ENCODE measurements around the gene FTL.

Gene FTL

DNA sequence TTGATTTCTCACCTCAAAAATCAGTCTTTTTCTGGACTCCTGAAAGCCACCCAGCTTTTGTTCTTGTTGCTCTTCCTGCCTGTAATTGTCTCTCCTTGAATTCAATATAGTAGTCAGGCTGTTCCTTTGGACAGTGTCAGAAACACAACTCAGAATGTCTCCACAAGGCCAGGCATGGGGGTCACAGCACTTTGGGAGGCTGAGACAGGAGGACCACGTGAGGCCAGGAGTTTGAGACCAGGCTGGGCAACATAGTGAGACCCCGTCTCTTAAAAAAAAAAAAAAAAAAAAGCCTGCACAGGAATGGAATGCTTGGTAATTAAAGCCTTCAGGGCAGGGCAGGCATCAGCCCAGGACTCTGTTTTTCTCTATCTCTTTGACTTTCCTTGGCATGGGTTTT is 19.3 kb upstream of the FTL start:
- ATAC-seq (ENCODE audit: low read depth) (no peak), DNase-seq (ENCODE audit: low spot score) (no peak)
- H3K27me3 ChIP-seq (ENCODE audit: insufficient read depth, poor library complexity, severe bottlenecking): no peaks in the 10 kb centered on the region
- H3K4me1 ChIP-seq (ENCODE audit: insufficient read depth, poor library complexity, severe bottlenecking): no peaks in the 10 kb centered on the region
- H3K4me3 ChIP-seq (ENCODE audit: severe bottlenecking): no peak overlapping the region
- no peak overlapping the region for H3K27ac ChIP-seq (ENCODE audit: poor library complexity, severe bottlenecking)
- TF ChIP-seq, protein P1, sequence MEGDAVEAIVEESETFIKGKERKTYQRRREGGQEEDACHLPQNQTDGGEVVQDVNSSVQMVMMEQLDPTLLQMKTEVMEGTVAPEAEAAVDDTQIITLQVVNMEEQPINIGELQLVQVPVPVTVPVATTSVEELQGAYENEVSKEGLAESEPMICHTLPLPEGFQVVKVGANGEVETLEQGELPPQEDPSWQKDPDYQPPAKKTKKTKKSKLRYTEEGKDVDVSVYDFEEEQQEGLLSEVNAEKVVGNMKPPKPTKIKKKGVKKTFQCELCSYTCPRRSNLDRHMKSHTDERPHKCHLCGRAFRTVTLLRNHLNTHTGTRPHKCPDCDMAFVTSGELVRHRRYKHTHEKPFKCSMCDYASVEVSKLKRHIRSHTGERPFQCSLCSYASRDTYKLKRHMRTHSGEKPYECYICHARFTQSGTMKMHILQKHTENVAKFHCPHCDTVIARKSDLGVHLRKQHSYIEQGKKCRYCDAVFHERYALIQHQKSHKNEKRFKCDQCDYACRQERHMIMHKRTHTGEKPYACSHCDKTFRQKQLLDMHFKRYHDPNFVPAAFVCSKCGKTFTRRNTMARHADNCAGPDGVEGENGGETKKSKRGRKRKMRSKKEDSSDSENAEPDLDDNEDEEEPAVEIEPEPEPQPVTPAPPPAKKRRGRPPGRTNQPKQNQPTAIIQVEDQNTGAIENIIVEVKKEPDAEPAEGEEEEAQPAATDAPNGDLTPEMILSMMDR (IDR thresholded peaks at IDR 0.05; ENCODE audit: poor library complexity, severe bottlenecking): no peak
- no peaks in the 10 kb centered on the region for H3K36me3 ChIP-seq (ENCODE audit: low read depth)
- H3K9me3 ChIP-seq (ENCODE audit: severe bottlenecking): peaks cover 3% of the 10 kb centered on the region

DNA sequence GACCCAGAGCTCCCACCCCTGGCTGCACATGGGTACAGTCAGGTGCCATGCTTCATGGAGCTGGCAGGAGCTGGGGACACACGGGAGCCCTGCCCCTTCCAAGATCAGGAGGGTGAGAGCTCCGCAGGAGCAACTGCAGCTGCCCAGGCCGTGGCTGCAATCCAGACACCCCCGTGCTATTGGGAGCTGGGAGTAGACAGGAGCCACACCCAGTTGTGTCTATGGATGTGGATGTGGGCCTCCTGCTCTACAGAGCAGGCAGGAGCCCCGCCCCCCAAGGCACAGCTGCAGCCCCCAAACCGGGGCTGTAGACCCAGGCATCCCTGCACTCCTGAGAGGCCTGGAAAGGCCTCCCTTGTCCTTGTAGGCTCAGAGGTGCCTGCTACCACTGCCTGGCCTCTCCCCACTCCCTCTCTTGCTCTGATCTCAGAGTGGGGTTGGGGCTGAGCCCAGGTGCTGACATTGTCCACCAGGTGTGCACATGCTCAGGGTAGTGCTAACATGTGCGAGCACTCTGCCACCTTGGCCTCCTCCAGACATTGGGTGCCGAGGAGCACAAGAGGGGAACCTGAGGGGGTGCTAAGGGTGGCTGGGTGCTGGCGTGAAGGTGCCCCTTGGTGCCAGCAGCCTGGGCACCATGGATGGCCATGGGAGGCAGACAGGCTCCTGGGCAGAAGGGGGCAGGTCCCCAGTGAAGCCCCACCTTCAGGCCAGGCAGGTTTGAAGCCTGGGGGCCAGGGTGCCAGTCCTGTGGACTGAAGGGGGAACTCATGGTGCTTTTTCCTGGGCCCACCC is 18.4 kb upstream of the FTL start:
- DNase-seq (ENCODE audit: low spot score) (no peak), ATAC-seq (ENCODE audit: low read depth) (no peak)
- H3K36me3 ChIP-seq (ENCODE audit: low read depth): no peaks in the 10 kb centered on the region
- no peaks in the 10 kb centered on the region for H3K27me3 ChIP-seq (ENCODE audit: insufficient read depth, poor library complexity, severe bottlenecking)
- no peak overlapping the region for H3K4me3 ChIP-seq (ENCODE audit: severe bottlenecking)
- H3K27ac ChIP-seq (ENCODE audit: poor library complexity, severe bottlenecking): no peak overlapping the region
- TF ChIP-seq, protein P1 (IDR thresholded peaks at IDR 0.05; ENCODE audit: poor library complexity, severe bottlenecking): no peak
- no peaks in the 10 kb centered on the region for H3K9me3 ChIP-seq (ENCODE audit: severe bottlenecking)
- H3K4me1 ChIP-seq (ENCODE audit: insufficient read depth, poor library complexity, severe bottlenecking): no peaks in the 10 kb centered on the region

DNA sequence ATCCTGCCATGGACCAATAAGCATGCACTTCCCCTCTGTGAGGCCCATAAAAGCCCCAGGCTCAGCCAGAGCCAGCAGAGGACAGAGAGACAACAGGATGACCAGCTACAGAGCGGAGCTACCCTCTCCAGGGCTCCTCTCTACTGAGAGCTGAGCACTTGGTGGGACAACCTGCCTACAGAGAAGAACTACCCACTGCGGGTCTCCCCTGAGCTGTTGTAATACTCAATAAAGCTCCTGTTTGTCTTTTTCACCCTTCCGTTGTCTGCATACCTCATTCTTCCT is 17.9 kb upstream of the FTL start:
- Histone ChIP-seq H3K27ac (ENCODE audit: poor library complexity, severe bottlenecking) (no peak overlapping the region), H3K9me3 (ENCODE audit: severe bottlenecking) (no peaks in the 10 kb centered on the region), H3K4me1 (ENCODE audit: insufficient read depth, poor library complexity, severe bottlenecking) (no peaks in the 10 kb centered on the region), H3K4me3 (ENCODE audit: severe bottlenecking) (no peak overlapping the region), H3K36me3 (ENCODE audit: low read depth) (no peaks in the 10 kb centered on the region), H3K27me3 (ENCODE audit: insufficient read depth, poor library complexity, severe bottlenecking) (no peaks in the 10 kb centered on the region)
- no peak for DNase-seq (ENCODE audit: low spot score)
- TF ChIP-seq, protein P1 (IDR thresholded peaks at IDR 0.05; ENCODE audit: poor library complexity, severe bottlenecking): no peak
- ATAC-seq (ENCODE audit: low read depth): no peak

DNA sequence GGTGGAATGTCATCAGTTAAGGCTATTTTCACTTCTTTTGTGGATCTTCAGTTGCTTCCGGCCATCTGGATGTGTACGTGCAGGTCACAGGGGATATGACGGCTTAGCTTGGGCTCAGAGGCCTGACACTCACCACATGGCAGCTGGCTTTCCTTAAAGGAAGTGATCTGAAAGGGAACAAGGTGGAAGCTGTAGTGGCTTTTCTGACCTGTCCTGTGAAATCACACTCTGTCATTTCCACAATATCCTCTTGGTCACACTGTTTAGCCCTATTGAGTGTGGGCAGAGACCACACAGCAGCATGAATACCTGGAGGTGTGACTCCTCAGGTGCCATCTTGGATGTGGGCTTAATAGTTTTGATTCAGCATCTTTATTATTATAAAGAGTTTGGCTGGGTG is 14.9 kb upstream of the FTL start:
- Histone ChIP-seq H3K36me3 (ENCODE audit: low read depth) (no peaks in the 10 kb centered on the region), H3K27ac (ENCODE audit: poor library complexity, severe bottlenecking) (no peak overlapping the region), H3K27me3 (ENCODE audit: insufficient read depth, poor library complexity, severe bottlenecking) (no peaks in the 10 kb centered on the region), H3K4me3 (ENCODE audit: severe bottlenecking) (no peak overlapping the region), H3K4me1 (ENCODE audit: insufficient read depth, poor library complexity, severe bottlenecking) (no peaks in the 10 kb centered on the region), H3K9me3 (ENCODE audit: severe bottlenecking) (no peaks in the 10 kb centered on the region)
- DNase-seq (ENCODE audit: low spot score) (no peak), ATAC-seq (ENCODE audit: low read depth) (no peak)
- TF ChIP-seq, protein P1 (IDR thresholded peaks at IDR 0.05; ENCODE audit: poor library complexity, severe bottlenecking): no peak

DNA sequence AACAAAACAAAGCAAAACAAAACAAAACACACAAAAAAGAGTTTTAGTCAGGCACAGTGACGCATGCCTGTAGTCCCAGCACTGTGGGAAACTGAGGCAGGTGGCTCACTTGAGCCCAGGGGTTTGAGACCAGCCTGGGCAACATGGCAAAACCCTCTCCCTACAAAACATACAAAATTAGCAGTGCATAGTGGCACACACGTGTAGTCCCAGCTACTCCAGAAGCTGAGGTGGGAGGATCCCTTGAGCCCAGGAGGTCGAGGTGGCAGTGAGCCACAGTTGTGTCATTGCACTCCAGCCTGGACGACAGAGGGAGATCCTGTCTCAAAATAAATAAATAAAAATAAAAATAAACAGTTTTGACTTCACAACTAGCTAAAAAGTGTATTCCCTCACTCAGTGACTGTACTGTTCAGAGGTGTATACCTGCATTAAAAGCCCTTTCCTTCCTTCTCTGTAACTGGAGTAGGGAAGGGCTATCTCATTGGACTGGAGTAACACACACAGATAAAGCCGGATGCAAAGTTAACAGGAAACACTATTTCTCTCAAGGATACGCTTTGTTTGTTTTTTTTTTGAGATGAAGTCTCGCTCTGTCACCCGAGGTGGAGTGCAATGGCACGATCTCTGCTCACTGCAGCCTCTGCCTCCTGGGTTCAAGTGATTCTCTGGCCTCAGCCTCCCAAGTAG is 14.1 kb upstream of the FTL start:
- ATAC-seq (ENCODE audit: low read depth) (no peak), DNase-seq (ENCODE audit: low spot score) (no peak)
- no peak overlapping the region for H3K27ac ChIP-seq (ENCODE audit: poor library complexity, severe bottlenecking)
- H3K36me3 ChIP-seq (ENCODE audit: low read depth): peaks cover 3% of the 10 kb centered on the region
- H3K9me3 ChIP-seq (ENCODE audit: severe bottlenecking): no peaks in the 10 kb centered on the region
- no peaks in the 10 kb centered on the region for H3K4me1 ChIP-seq (ENCODE audit: insufficient read depth, poor library complexity, severe bottlenecking)
- H3K27me3 ChIP-seq (ENCODE audit: insufficient read depth, poor library complexity, severe bottlenecking): no peaks in the 10 kb centered on the region
- TF ChIP-seq, protein P1 (IDR thresholded peaks at IDR 0.05; ENCODE audit: poor library complexity, severe bottlenecking): no peak
- H3K4me3 ChIP-seq (ENCODE audit: severe bottlenecking): no peak overlapping the region
